Measurements from ENCODE around the gene NID2. TPM values are rescaled to one million over a fixed set of nuclear protein-coding genes. Genes with fewer than 3 reads are reported as not detected.

NID2 gene
- total and polyA plus RNA-seq, 12 donors: 7.2 to 61.3 (median 33.0) TPM

- Histone ChIP-seq H3K4me3 (no peak overlapping the region), H3K27me3 (peaks cover 31% of the 10 kb centered on the region), H3K4me1 (replicated peaks in 1 of 2) (peaks cover 0 to 19% of the 10 kb centered on the region in 2 donors), H3K9me3 (replicated peaks in 1 of 3) (no peaks in the 10 kb centered on the region), H3K27ac (peak overlapping the region in 1 of 5 donors; percentile 16), H3K36me3 (replicated peaks in 1 of 2) (no peaks in the 10 kb centered on the region)
- WGBS, 4 donors: 75 to 95% (median 87%) methylated on average over 2 of the region's 2 CpGs
- TF ChIP-seq POLR2A (IDR thresholded peaks at IDR 0.05) (no peak), CTCF (IDR thresholded peaks at IDR 0.05) (no peak)
- intact Hi-C loops (cut with DNase I): no loop called here
- no peak for DNase-seq
Measured at GRCh38 chr14:52072266-52072780, 3.5 kb upstream of the NID2 start.

GRCh38 chr14:52071675-52072074 lies 2.8 kb upstream of the NID2 start:
- TF ChIP-seq POLR2A (IDR thresholded peaks at IDR 0.05): no peak
- TF ChIP-seq CTCF (IDR thresholded peaks at IDR 0.05): no peak
- WGBS, 4 donors: 48 to 55% (median 50%) methylated on average over 3 of the region's 3 CpGs
- H3K27ac ChIP-seq: peak overlapping the region in 1 of 5 donors; percentile 16
- no peaks in the 10 kb centered on the region for H3K9me3 ChIP-seq (replicated peaks in 1 of 3)
- DNase-seq: no peak
- H3K27me3 ChIP-seq: peaks cover 37% of the 10 kb centered on the region
- intact Hi-C loops (cut with DNase I): no loop called here
- no peaks in the 10 kb centered on the region for H3K36me3 ChIP-seq (replicated peaks in 1 of 2)
- no peak overlapping the region for H3K4me3 ChIP-seq
- peaks cover 0 to 19% of the 10 kb centered on the region in 2 donors for H3K4me1 ChIP-seq (replicated peaks in 1 of 2)

GRCh38 chr14:52070051-52070431 lies 1.2 kb upstream of the NID2 start:
- peak overlapping the region in 2 of 5 donors; percentile 31 to 76 for H3K27ac ChIP-seq
- TF ChIP-seq CTCF (IDR thresholded peaks at IDR 0.05) (no peak), POLR2A (IDR thresholded peaks at IDR 0.05) (no peak)
- WGBS, 4 donors: 59 to 76% (median 65%) methylated on average over 3 of the region's 3 CpGs
- no peaks in the 10 kb centered on the region for H3K36me3 ChIP-seq (replicated peaks in 1 of 2)
- no peak for DNase-seq
- peak overlapping the region in 1 of 4 donors; percentile 60 for H3K4me3 ChIP-seq
- H3K27me3 ChIP-seq: peaks cover 39% of the 10 kb centered on the region
- intact Hi-C loops (cut with DNase I): no loop called here
- peaks cover 0 to 19% of the 10 kb centered on the region in 2 donors for H3K4me1 ChIP-seq (replicated peaks in 1 of 2)
- H3K9me3 ChIP-seq (replicated peaks in 1 of 3): no peaks in the 10 kb centered on the region

- TF ChIP-seq CTCF (IDR thresholded peaks at IDR 0.05): no peak
- peak in 1 of 2 donors; percentile 55 for TF ChIP-seq POLR2A (IDR thresholded peaks at IDR 0.05)
- Histone ChIP-seq H3K36me3 (replicated peaks in 1 of 2) (no peaks in the 10 kb centered on the region), H3K27me3 (peaks cover 39% of the 10 kb centered on the region), H3K4me1 (replicated peaks in 1 of 2) (peaks cover 0 to 19% of the 10 kb centered on the region in 2 donors), H3K27ac (peak overlapping the region in 4 of 5 donors; percentile 12 to 76 (median 40)), H3K9me3 (replicated peaks in 1 of 3) (no peaks in the 10 kb centered on the region), H3K4me3 (peak overlapping the region in 2 of 4 donors; percentile 28 to 60)
- intact Hi-C loops (cut with DNase I): no loop called here
- peak in 4 of 7 donors; percentile 6 to 41 (median 22) for DNase-seq
- WGBS, 4 donors: 2 to 7% (median 4%) methylated on average over 15 to 54 of the region's 54 CpGs
Measured at GRCh38 chr14:52069307-52070050, 620 bp upstream of the NID2 start.

Measured in adrenal gland (tissue), 12 donors.